Muscle of back (tissue), 11 donors: ENCODE data around the gene HOXA9. TPM values are rescaled to one million over a fixed set of nuclear protein-coding genes. Genes with fewer than 3 reads are reported as not detected.
A peak's percentile ranks its signal among the peaks of the same experiment; 100 is the strongest.

Experiments used
- DNase-seq, 3 donors: peaks; one replicate each; pipeline versions ENCODE4 v3.0.0 to v3.0.0-alpha.2; 2013
- polyA plus RNA-seq, 10 donors: library from polyadenylated mRNA; unstranded; fragments of 120-200 nt; gene quantifications; one replicate each; pipeline ENCODE4 v1.2.1, GENCODE V29; 2013; ENCODE audit not compliant: insufficient read length in 10 of 10

The HOXA9 gene
- polyA plus RNA-seq, 10 donors, result 0.15 to 25.4 (median 6.0) TPM

DNA sequence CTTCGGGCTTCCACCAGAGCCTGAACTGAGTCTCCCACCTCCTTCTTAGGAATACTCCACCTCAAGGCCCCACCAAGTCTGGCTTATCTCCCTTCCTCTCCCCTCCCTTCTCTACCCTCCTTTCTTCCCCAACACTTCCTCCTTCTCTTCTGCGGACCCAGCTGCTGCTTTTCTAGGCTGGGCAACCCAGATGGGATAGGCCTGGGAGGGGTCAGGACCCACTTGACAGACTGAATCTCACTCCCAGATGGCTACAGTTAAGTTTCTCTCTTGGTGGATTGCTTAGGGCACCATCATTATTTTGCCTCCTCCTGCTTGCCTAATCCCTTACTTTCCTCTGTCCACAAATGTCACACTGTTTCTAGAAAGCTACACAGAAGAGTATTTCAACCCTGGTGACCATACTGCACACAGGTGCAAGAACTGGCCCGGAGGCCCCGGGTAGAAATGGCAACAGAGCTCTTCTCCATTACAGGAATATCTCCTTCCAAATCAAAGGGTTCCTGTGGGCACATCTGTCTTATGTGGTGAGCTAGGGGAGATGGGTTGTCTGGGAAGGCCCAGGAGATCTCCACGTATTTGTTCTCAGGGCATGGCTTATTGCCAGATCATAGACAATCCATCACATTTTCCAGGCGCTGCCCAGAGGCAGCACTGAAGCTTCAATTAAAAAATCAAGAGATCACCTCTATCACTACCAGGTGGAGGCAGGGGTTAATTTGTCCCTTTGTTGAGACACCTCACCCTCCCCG is 24.8 kb upstream of the HOXA9 start:
- no peak for DNase-seq

DNA sequence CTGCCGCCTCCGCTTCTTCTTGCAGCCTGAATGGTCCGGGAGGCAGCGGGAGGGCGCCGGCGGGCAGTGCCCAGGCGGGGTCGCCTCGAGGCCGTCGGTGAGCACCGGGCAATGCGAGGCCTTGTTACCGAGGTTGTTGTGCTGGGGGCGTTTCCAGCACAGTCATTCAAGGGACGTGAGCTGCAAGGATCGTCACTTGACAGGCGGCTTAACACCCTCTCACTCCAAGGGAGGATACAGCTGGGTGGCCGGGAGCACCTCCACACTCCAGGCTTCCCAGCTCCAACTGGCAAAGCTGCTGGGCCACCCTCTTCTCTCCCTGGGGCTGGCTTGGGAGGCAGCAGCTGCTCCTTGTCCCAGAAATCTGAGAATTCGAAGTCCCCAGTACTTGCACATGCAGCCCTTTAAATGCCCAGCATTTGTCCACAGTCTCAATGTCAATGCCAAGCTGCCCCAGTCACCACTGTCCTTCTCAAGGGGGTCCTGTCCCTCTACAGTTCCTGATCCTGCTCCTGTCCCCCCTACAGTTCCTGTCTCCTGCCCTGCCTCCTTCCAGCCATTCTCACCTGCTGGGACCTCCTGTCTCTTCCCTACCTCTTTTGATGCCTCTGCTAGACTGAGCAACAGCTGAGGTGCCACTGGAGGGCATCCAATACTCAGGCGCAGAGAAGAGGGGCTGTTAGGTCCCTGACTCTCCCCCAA is 24.1 kb upstream of the HOXA9 start:
- no peak for DNase-seq

DNA sequence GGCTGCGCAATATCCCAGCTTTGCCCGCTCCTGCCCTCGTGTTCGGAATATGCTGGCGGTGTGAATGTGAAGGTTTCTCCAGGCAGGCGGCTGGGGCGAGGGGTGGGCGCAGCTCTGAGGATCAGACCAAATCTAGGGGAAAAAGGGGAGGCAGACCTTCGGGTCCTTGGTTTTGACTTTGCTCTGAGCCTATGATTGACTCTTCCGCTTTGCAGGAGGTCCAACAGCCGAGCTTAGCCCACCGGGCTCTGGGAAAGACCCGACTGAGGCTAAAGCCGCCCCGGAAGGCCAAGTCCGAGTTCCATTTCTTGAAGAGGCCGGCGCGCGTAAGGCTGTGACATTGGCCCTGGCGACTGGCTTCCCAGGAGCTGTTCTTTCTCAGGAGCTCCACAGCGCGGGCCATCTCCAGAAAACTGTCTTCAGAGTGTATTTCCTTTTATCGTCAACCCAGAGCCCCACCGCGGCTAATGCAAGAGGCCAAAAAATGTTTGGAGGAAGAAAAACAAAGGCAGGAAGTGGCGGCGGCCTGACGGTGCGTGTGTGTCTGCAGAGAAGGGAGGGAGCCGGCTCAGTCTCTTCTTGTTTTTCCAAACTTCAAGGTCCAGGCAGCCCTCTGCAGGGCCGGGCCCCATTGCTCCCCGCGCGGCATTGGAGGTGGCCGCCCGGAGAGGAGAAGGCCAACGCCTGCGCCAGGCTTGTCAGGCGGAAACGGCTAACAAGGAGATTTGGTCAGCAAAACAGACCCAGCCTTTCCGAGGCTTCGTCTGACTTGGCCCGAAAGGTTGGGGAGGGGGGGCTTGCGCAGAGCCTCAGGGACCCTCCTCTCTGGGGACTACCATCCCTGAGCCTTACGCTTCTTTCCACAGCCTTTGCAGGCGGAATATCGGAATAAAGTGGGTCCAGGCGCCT is 23.3 kb upstream of the HOXA9 start:
- peak in 1 of 3 donors; percentile 72 for DNase-seq

DNA sequence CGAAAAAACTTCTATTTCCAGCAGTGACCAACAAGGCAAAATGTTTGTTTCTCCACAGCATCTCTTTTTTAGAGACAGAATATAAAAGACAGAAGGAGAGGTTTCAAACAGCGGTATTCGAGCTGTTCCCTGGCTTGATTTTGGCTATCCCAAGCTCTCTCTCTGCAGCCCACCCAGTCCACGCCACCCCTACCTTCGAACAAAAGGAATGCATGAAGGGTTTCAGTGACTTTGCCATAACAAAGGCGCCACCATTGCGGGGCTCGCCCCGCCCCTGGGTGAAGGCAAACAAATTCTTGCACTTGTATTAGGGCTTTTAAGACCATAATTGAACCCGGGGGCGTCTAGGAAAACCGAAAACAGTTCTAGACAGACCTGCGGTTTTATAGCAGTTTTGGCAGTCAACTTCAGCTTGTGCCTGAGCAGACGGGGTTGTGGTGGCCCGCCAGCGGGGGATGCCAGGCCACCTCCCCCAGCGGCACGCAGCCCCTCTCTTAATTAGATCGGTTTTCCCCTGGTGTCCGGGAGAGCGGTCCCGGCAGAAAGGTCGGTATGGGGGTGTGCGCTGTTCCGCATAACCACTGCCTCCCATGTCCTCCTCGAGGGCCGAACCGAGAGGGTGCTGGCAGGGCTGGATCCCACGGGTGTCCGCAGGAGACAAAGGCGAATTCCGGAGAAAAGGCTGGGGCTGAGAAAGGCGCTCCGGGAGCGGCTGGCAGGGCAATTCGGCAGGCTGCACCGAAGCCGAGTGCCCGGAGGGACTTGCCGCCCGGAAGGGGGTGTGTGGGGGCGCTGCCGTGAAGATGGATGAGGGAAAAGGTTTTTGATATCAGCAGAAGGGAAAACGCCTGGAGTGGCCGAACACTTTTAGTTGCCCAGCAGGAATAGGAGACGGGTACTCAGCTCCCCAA is 22.4 kb upstream of the HOXA9 start:
- DNase-seq, result no peak

DNA sequence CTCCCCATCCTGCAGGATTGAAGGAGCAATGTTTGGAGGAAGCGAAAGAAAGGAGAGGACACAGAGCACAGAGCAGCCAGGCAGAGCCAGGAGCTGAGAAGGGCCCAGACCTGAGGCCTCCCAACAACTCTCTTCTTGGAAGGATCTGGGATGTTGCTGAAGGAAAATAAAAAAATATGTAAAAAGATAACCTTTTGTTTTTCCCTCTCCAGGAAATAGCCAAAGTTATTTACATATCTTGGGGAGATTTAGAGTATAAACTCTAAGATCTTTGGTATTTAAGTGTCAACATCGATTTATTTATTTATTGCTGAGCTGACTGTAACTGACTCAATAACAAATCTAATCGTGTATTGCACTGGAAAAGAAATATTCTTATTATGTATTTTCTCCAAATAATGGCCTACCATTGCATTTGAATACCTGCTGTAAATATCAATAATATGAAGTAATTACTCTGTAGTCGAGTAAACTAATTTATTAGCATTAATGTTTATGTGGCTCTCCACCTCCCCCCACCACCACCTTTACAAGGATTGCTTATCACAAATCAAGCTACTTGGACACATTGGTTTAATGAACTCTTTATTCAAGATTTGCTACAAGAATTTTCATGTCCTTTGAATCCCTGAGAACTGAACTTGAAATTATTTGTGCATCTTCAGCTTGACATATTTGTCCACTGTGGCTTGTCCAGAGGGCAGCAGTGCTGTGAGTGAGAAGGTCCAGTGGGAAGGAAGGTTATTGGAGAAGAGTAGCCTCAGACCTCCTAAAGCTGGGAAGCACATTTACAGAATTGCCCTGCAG is 21.5 kb upstream of the HOXA9 start:
- DNase-seq, result no peak

DNA sequence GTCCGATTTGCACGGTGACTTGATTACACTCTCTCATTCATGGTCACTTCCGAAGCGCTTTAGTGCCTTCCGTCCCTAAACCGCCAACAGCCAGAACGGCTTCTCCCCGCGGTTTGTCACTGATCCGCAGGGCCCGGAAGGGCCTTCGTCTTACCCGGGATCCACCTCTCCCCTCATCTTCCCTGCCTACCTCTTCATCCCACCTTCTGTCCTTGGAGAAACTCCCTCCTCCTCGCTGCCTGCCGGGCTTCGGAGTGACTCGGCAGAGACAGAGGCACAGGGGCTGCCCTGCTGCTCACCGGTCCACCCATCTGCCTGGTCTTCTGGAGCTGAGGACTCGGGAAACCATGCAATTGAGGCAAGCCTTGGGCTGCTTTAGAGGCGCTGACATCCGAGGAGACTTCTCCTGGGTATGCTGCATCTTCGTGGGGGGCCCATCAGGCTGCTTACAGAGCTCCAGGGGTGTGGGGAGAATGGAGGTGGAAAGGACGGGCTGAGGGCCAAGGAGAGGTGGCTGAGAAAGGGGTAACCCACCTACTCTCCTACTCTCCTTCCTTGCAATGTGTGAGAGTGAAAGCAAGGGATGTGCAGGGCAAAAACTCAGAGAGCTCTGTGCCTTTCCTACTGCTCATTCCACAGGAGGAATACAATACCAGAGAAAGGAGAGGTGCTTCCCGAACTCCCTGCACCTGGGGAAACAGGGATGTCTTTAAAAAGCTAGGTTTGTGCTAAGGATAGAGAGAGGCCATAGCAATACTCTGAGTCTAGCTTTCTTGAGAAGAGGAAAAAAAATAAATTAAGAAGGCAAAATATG is 20.7 kb upstream of the HOXA9 start:
- DNase-seq, result no peak

DNA sequence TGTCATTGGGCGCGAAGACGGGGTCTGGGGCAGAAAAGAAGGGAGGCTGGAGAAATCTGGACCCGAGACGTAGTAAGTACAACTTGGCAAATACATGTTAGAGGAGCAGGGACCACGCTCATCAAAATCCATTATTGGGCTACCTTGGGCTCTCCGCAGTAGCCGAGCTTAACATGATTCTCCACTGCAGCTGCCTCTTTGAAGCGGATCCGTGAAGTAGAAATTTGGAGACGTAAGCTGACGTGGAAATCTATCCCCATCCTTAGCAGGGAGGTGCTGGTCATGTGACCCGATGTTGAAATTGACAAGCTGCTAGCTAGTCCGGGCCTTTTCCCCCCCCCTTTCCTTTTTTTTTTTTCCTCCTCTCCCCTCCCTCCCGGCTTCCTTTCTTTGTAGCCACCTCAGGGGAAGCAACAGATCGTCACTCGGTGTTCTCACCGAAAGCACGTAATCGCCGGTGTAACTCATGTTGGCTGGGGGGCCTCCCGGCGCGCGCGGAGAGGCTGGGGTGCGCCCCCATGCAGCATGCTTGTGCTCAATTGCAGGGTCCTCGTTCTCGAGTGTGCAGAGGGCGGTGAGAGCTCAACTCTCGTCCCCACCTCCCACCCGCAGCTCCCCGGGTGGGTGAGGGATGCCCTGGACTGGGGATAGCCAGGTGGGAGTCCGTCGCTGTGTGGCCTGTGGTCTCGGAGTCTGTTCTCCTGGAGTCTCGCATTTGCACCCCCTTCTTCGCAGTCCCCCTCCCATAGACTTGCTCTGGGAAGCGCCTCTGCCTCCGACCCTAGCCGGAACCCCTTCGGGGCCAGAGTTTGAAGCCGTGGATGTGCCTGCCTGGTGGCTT is 19.9 kb upstream of the HOXA9 start, which contains the start of gene HOXA11:
Gene HOXA11, minus strand, starts transcription at position 220 of the 841 bp plus-strand sequence. Its CDS starts 88 bp downstream, at position 132.
- DNase-seq, result peak in 1 of 3 donors; percentile 87

DNA sequence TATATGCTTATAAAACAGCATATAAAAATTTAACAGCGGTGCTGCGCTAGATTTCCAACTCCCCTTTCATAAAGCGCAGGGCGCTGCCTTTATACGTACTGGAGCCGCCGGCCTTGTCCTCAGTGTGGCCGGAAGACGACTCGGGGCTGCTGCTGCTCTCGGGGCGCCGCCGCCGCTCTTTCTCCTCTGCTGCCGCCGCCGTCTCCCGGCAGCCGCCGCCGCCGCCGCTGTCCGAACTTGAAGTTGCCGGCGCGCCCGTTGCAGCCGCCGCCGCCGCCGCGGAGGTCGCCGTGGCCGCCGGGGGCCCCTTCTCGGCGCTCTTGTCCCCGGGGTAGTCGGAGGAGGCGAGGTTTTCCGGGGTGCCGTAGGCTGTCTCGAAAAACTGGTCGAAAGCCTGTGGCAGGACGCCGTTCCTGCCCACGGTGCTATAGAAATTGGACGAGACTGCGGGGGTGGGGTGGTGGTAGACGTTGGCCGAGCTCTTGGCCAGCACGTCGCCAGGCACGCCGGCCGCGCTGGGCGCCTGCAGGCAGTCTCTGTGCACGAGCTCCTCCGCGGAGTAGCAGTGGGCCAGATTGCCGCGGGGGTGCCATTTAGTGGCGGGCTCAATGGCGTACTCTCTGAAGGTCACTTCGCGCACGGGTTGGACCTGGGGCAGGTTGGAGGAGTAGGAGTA is 19.1 kb upstream of the HOXA9 start:
- peak in 1 of 3 donors; percentile 72 for DNase-seq

DNA sequence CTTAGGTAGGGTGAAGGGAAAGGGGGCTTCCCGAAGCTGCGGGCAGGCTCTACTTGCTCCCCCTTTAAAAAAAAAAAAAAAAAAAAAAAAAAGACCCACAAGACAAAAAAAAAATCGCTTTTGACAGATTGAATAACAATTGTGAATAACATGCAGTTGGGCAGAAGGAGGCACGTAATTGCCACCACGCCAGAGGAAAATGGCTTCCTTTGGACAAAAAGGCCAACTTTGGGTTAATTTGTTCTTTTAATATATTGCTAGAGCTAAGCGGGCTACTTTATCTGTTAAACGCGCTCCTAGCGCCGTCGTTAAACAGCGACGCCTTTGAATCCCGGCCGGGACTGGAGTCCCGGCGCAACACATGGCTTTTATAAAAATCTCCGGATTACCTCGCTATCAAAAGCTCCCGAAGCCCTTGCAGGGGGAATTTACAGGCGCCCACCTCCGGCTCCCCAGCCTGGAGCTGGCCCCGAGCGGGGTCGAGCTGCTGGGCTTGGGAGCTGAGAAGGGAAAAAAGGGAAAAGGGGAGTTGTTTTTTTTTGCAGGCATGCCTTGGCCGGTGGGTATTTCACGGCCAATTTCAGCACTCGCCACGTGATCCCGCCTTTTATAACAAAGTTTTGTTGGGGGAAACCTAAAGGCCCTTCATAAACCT is 18.5 kb upstream of the HOXA9 start:
- peak in 1 of 3 donors; percentile 83 for DNase-seq

DNA sequence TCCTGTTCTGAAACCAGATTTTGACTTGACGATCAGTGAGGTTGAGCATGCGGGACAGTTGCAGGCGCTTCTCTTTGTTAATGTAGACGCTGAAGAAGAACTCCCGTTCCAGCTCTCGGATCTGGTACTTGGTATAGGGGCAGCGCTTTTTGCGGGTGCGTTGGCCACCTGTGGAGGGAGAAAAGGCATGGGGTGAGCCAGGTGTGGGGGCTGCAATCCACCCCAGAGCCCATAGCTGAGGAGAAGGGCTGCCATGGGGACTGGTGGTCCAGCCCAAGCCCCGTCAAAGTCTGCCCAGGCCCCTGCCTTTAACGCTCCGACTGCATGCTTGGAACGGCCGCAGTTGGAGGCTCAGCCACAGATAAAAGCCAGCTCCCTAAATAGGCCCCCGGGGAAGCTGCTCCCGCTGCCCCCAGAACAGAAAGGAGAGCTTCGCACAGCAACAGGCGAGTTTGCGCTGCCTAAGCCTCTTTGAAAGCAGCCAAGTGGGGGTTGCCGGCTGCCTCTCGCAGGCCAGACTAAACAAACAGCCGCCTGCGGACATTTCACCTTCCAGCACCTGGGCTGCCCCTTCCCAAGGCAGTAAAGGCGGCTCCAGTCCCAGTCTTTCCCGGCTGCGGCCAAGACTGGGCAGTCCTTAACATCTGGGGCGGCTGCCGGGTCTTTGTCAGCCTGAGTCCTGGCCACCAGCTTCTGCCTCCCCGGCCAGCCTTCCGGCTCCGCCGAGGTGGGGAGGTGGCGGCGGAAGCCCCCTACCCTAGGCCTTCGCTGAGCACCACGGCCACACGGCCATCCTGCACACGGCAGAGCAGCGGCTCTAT is 17.7 kb upstream of the HOXA9 start:
- DNase-seq, result peak in 1 of 3 donors; percentile 68

DNA sequence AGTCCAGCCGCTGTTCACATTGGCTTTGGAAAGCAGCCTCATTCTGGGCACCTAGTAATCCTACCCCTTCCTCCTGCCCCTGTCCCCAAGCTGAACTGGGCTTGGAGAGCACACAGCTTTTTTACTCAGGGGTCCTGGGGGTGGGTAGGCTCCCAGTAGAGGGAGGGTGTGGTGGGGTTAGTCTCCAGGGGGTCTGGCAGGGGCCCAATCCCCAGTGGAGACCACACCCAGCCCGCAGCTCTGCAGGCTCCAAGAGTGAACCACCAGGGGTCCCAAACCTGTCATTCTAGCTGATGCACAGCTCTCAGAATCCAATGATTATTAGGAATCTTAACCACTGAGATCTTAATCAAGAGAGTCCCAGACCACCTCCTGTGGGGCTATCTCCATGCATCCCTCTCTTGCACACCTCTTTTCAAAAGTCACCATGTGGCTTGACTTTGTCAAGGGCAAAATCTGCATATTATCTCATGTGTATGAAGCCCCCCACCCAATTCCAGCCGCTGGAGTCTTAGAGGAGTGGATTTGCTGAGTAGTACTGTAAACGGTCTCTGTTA is 17.0 kb upstream of the HOXA9 start:
- no peak for DNase-seq

DNA sequence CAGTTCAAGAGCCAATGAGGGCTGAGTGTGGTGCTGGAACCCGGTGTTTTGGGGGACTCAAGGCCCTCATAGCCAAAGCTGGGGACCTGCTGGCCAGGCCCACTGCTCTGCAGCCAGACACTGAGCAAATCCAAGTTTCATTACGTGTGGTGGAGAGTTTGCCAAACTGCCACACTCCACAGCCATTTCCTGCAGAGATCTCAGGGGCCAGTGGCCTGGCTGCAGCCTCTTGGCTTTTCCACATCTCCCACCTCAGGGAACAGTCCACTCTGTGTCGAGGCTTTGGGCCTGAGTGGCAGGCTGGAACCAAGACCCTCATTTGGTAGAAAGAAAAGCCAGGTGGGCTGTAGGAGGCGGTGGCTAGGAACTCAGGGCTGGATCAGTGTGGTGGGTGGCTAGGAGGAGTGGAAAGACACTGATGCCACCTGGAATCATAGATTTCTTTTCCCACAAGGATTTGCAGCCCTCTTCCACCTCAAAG is 16.5 kb upstream of the HOXA9 start:
- peak in 1 of 3 donors; percentile 32 for DNase-seq

DNA sequence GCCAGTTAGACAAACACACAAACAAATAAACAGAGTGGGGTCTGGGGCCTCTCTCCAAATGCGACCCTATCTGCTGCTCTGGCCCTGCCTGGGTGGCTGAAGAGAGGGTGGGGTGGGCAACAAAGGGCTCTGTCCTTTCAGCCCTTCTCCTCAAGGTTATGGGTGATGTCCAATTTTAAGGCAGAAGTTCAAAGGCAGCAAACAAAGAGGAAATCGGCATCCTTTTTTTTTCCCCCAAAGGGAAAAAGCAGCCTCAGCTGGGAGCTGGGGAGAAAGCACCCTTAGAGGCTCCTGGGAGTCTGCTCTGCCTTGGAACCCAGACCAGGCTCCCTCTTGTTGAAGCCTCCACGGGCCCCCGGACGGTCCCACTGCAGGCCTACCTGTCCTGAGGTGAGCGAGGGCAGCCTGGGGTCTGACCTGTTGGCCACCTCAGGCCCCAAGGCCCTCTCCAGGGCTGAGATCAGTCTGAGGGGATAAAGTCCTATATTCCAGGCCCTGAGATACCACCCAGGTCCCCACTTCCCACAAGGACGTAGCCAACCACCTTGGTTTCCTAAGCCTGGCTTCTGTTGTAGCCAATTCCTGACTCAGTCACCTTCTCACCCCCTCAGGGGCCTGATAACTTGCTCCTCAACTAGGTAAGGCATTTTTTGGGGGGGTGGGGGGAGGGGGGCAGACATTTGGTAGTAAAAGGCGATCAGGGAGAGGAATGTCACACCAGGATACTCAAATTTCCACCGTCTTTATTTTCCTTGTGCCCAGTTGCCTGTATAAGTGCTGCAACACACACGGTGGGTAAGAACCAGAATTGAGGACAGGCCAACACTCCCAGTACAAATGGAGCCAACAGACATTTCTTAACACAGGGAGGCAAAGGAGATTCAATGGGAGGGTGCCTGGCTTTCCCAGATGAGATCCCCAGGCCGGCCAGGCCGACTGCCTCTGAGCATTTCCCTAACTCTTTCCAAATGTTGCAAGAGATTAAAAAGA is 15.4 kb upstream of the HOXA9 start:
- DNase-seq, result peak in 1 of 3 donors; percentile 36
